ENCODE results near the gene MOCS2. TPM values are rescaled to one million over a fixed set of nuclear protein-coding genes. Genes with fewer than 3 reads are reported as not detected.

MOCS2 gene
- total and polyA plus RNA-seq, 9 of the 15 experiments (the other 6 are each of a cell fraction or from before 2014, with no cell fraction given): 33.0 to 74.5 (median 48.4) TPM

GRCh38 chr5:53087171-53087570 lies 22.4 kb downstream of the MOCS2 start (continued):
- TF ChIP-seq, protein P1, sequence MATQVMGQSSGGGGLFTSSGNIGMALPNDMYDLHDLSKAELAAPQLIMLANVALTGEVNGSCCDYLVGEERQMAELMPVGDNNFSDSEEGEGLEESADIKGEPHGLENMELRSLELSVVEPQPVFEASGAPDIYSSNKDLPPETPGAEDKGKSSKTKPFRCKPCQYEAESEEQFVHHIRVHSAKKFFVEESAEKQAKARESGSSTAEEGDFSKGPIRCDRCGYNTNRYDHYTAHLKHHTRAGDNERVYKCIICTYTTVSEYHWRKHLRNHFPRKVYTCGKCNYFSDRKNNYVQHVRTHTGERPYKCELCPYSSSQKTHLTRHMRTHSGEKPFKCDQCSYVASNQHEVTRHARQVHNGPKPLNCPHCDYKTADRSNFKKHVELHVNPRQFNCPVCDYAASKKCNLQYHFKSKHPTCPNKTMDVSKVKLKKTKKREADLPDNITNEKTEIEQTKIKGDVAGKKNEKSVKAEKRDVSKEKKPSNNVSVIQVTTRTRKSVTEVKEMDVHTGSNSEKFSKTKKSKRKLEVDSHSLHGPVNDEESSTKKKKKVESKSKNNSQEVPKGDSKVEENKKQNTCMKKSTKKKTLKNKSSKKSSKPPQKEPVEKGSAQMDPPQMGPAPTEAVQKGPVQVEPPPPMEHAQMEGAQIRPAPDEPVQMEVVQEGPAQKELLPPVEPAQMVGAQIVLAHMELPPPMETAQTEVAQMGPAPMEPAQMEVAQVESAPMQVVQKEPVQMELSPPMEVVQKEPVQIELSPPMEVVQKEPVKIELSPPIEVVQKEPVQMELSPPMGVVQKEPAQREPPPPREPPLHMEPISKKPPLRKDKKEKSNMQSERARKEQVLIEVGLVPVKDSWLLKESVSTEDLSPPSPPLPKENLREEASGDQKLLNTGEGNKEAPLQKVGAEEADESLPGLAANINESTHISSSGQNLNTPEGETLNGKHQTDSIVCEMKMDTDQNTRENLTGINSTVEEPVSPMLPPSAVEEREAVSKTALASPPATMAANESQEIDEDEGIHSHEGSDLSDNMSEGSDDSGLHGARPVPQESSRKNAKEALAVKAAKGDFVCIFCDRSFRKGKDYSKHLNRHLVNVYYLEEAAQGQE (IDR thresholded peaks at IDR 0.05; ENCODE audit: borderline replicate concordance): no peak
- TF ChIP-seq, protein P1 (CRISPR knock-in tag; IDR thresholded peaks at IDR 0.05; ENCODE audit: low read depth): no peak
- TF ChIP-seq COPS2 (conservative IDR thresholded peaks at IDR 0.05): no peak
- no peak for TF ChIP-seq YBX1 (IDR thresholded peaks at IDR 0.05)
- TF ChIP-seq, protein P2, sequence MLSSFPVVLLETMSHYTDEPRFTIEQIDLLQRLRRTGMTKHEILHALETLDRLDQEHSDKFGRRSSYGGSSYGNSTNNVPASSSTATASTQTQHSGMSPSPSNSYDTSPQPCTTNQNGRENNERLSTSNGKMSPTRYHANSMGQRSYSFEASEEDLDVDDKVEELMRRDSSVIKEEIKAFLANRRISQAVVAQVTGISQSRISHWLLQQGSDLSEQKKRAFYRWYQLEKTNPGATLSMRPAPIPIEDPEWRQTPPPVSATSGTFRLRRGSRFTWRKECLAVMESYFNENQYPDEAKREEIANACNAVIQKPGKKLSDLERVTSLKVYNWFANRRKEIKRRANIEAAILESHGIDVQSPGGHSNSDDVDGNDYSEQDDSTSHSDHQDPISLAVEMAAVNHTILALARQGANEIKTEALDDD (IDR thresholded peaks at IDR 0.05): no peak
- TF ChIP-seq TEAD2 (tag; IDR thresholded peaks at IDR 0.05): no peak
- TF ChIP-seq GTF2A2 (tag; IDR thresholded peaks at IDR 0.05): no peak
- no peak for TF ChIP-seq RBM14 (IDR thresholded peaks at IDR 0.05; ENCODE audit: borderline replicate concordance, insufficient read depth, low read depth, low read length)
- TF ChIP-seq MCM3 (IDR thresholded peaks at IDR 0.05): no peak

All from K562 (cell line).